Measurements from ENCODE around the gene SPOUT1.

Gene SPOUT1

DNA sequence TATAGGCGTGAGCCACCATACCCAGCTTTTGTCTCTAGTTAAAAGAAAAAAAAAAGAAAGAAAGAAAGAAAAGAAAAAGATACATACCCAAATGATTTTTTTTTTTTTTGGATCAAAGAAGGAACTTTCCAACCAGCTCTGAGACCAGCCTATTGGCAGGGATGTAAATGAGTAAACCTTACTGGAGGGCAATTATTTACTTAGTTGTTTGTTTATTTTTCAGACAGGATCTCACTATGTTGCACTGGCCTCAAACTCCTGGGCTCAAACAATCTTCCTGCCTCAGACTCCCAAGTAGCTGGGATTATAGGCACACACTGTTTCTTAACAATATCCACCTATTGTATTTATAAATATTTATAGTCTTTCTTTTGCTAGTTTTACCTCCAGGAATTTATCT lies 10.9 kb upstream of the SPOUT1 start:
- Histone ChIP-seq H3K4me3 (no peak overlapping the region), H3K27ac (no peak overlapping the region)

DNA sequence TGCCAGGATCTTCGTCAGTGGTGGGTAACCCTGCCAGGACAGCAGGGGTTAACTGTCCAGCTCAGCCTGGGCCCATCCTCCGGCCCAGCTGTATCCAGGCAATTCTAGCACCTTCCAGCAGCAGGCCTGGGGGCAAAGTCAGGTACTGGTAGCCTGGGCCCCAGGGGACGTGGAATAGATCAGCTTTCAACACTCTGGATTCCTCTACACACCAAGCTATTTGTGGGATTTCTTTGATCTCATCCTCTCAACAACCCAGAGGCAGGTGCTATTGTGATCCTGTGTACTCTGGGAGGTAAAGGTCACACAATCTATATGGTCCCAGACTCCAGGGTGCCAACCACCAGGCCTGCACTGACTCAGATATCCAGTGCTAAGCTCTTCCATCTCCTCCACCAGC lies 8.7 kb upstream of the SPOUT1 start:
- H3K27ac ChIP-seq, result no peak overlapping the region
- no peak overlapping the region for H3K4me3 ChIP-seq

DNA sequence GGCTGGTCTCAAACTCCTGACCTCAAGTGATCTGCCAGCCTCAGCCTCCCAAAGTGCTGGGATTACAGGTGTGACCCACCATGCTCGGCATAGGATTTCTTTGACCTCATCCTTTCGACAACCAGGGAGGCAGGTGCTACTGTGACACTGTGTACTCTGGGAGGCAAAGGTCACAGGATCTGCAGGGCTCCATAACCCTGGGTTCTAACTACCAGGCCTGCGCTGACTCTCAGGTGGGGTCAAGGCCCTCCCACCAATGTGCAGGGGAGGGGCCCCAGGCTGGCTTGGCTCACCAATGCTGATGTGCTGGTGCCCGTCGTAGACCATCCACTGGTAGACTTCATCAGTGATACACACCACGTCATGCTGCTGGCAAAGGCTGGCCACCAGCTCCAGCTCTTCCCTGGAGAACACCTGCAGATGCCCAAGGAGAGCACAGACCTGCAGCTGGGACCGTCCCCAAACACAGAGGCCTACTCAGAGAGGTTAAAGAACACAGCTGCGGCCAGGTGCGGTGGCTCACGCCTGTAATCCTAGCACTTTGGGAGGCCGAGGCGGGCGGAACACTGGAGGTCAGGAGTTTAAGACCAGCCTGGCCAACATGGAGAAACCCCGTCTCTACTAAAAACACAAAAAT lies 7.0 kb upstream of the SPOUT1 start:
- Histone ChIP-seq H3K4me3 (no peak overlapping the region), H3K27ac (no peak overlapping the region)

DNA sequence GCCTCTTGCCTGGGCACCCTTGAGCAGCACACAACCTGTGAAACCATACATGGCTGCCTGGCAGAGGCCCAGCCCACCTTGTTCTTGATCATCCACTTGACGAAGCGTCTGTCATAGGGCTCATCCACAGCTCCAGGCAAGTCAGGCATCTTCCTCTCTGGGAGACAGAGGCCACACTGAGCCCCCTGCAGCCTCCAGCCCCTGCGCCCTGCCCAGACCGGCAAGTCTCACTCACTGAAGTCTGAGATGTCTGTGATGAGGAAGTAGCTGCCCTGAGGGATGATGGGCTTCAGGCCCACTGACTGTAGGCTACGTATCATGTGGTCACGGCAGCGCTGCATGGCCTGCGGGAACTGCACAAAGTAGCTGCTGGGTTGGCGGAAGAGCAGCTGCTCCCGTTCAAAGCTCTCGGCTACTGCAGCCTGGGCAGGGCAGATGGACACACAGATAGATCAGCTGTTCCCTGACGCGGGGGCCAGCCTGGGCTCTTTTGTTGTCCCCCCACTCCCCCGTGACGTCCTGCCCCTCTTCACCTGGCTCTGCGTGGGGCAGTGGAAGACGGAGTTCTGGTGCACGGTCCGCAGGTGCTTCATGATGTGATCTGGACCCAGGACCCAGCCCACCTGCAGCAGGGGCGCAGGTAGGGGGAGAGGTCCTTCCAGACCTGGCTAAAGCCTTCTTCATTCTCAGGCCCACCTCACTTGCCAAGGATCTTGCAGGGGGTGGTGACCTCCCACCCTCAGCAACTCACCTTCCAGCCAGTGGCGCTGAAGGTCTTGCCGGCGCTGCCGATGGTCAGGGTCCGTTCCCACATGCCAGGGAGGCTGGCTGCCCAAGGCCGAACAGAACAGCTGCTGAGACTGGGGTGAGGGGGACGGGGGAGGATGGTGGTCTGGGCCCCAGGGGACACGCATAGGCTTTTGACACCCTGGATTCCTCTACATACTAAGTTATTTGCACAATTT lies 5.9 kb upstream of the SPOUT1 start:
- Histone ChIP-seq H3K27ac (no peak overlapping the region), H3K4me3 (no peak overlapping the region)

DNA sequence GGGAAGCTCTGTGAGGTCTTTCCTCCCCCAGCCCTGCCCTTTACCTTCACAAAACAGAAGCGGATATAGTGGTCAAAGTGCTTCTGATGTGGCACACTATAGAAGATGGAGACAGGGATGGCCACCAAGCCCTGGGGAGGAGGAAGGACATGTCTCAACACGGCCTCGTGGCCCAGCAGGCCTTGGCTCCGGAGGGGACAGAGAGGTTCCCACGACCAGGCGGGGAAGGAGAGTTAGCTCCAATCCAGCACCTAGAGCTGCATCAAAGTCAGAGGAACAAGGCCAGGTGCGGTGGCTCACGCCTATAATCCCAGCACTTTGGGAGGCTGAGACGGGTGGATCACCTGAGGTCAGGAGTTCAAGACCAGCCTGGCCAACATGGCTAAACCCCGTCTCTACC lies 4.1 kb upstream of the SPOUT1 start:
- Histone ChIP-seq H3K27ac (no peak overlapping the region), H3K4me3 (no peak overlapping the region)

DNA sequence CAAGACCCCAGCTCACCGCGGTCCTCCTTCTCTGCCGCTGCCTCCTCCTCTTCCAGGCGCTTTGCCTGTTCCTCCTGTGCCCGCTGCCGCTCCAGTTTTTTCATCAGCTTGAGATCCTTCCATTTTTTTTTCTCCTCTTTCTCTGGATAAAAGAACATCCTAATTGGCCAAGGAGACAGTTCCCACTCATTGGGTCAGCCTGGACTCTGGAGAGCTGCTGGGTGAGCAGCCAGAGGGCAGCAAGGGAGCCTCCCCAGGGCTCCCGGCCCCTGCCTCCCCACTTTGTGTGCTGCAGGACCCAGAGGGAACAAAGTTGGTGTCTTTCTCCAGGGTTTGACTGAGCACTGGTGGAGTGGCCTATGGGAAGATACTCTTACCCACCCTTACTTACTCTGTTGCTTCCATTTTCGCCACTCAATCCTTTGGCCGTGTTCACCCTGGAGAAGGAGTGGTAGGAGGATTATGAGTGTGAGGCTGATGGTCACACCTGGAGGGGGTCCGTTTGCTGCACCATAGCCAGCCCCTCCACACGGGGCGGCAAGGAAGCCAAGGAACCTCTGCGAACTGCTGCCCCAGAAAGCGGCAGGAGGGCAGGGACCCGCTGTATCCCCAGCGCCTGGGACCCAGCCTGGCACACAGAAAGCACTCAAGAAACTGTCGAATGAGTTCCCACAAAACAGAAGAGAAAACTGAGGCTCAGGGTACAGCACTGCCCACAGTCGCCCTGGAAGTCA lies 708 bp downstream of the SPOUT1 start:
- peak overlapping the region; percentile 16 to 96 (median 87) for H3K27ac ChIP-seq
- H3K4me3 ChIP-seq, result peak overlapping the region; percentile 73 to 98 (median 91)

DNA sequence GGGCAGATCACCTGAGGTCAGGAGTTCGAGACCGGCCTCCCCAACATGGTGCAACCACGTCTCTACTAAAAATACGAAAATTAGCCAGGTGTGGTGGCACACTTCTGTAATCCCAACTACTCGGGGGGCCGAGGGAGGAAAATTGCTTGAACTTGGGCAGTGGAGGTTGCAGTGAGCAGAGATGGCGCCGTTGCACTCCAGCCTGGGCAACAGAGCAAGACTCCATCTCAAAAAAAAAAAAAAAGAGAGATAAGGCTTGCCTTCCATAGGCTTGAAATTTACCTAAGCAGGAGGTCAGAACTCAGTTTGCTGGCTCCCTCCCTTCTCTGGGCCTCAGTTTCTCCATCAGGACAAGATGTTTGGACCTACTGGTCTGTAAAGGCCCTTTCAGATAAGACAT lies 1.3 kb downstream of the SPOUT1 start:
- Histone ChIP-seq H3K4me3 (no peak overlapping the region), H3K27ac (no peak overlapping the region)

DNA sequence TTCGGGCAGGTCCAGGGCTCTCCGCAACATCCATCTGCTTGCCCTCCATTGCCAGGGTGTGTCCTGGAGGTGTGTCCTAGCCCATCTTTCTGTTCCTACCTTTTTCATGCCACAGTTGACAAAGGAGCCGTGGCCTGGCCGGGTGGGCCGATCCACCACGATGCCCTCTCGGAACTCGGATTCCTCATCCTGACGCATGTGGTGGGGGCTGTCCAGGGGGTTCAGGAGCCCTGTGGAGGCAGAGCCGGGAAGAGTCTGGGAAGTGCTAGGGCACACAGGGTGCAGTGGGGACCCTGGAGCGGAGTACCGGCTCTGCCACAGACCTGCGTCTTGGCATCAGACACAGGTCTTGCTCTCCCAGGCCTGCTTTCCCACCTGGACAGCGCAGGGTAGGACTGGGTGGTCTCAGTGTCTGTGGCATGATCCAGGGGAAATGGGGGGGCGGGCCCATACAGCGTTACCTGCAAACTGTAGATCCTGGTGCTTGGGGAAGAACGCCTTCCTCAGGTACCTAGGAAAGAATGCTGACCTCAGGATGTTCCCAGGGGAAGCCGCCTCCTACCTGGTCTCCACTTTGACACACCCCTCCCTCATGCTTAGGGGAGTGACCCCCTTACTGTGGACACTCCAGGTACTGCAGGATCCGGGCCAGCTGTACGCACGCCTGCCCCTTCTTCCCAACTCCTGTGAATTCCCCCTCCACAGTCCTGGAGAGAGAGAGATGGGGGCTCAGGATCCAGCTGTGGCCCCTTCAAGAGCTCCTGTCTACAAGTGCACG lies 3.5 kb downstream of the SPOUT1 start:
- H3K27ac ChIP-seq, result no peak overlapping the region

DNA sequence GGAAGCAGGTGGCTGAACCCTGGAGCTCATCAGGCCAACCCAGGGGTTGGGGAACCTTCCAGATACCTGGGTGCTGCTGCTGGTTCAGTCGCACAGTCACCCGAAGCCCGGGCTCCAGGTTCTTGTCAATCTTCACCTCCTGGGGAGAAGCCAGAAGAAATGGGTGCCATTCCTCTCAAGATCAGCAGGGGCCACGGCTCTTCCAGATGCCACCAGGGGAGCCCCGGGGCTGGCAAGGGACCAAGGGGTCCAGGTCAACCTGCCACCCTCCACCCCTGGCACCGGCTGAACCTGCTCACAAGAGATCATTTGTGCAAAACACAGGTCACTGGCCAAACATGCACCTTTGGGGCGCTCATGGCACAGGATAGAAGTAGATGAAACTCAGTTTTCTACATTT lies 4.7 kb downstream of the SPOUT1 start:
- Histone ChIP-seq H3K4me3 (no peak overlapping the region), H3K27ac (no peak overlapping the region)

More for the DNA sequence above, 3.5 kb downstream of the SPOUT1 start:
- H3K4me3 ChIP-seq, result no peak overlapping the region

DNA sequence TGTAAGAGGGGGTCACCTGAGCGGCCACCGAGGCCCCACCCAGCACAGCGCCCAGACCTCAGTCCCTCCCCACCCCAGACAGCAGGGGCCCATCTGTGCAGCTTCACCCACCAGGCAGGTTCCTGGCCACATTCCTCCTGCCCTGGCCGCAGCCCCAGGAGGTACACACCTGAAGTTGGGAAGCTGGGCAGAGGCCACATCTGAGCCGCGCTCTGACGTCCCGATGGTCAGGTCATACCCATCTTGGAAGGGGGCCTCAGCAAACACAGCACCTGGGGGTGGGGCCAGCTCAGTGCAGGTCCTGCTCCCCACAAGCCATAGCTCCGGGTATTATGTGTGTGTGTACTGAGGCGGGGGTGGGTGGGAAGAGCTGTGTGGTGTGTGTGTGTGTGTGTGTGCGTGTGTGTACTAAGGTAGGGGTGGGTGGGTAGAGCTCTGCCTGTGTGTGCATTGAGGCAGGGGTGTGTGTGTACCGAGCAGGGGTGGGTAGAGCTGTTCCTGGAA lies 5.6 kb downstream of the SPOUT1 start:
- Histone ChIP-seq H3K27ac (no peak overlapping the region), H3K4me3 (no peak overlapping the region)

DNA sequence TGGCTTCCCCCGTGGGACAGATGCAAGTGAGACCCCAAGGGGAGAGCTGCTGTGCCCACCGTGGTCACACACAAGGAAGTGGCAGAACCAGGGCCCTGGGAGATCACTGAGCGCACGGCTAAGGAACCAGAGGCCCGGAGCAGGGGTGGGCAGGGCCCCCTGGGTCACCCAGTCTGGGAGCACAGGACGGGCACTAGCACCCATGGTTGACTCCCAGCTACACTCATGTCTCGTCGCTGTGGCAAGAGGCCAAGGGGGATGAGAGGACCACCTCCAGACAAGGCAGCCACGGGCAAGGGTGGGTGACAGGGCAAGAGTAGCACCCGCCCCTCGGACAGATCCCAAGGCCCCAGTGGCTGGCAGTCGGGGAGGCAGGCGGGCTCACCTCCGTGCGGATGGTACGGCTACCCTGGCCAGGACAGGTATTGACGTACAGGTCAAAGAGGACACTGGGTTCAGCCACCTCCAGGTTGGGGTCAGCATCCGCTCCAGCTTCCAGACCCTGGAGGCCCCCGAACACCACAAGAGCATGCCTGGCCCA lies 6.2 kb downstream of the SPOUT1 start:
- Histone ChIP-seq H3K27ac (no peak overlapping the region), H3K4me3 (no peak overlapping the region)

DNA sequence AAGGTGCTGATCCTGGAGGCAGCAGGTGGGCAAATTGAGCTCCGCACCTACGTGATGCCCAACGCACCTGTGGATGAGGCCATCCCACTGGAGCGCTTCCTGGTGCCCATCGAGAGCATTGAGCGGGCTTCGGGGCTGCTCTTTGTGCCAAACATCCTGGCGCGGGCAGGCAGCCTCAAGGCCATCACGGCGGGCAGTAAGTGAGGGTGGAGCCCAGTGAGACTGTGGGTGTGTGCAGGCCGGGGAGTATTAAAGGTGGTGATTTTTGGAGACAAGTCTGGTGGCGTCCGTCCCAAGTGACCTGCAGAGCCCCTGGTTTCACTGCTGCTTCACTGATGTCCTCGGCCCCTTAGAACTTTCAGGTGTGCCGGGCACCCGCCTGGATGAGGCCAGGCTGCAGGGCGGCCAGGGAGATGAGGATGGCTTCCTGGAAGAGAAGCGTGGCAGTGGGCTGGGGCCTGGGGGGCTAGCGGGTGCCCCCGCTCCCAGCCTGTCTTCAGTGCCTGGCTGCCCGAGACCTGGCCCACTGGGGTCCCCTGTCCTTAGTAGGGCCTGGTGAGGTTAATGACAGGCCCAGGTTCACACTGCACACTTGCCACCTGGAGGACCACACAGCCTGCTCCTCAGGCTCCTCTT lies 7.1 kb downstream of the SPOUT1 start:
- no peak overlapping the region for H3K4me3 ChIP-seq
- no peak overlapping the region for H3K27ac ChIP-seq

DNA sequence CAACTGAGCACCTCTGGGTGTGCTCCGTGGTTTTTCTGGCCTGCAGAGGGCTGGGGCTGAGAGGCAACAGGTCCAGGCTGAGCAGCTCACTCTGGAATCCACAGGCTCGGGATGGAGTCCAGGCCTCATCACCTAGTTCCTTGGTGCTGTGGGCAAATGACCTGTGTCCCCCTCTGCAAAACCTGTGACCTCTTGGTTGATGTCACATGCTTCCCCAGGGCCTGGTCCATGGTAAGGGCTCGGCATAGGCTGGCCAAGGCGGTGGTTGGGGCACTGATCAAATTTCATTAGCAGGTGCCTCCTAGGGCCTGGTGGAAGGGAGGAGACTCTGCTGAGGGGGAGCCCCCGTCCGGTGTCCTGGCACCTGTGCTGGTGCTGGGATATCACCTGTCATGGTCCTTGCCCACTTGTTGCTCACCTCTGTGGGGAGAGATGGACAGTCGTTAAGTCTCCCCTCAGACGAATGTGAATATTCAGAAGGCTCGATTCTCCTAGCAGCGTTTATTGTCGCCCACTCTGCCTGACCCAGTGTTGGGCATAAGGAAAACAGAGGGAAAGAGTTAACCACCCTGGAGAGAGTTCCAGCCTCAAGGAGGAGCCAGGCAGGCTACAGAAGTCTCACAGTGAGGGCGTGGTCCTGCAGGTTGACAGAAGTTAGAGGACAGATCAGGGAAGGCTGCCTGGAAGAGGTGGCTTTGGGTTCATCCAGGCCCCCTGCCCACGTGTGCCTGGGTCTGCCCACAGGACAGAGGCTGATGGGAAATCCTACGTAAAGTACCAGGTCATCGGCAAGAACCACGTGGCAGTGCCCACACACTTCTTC lies 7.8 kb downstream of the SPOUT1 start:
- Histone ChIP-seq H3K4me3 (no peak overlapping the region), H3K27ac (no peak overlapping the region)

DNA sequence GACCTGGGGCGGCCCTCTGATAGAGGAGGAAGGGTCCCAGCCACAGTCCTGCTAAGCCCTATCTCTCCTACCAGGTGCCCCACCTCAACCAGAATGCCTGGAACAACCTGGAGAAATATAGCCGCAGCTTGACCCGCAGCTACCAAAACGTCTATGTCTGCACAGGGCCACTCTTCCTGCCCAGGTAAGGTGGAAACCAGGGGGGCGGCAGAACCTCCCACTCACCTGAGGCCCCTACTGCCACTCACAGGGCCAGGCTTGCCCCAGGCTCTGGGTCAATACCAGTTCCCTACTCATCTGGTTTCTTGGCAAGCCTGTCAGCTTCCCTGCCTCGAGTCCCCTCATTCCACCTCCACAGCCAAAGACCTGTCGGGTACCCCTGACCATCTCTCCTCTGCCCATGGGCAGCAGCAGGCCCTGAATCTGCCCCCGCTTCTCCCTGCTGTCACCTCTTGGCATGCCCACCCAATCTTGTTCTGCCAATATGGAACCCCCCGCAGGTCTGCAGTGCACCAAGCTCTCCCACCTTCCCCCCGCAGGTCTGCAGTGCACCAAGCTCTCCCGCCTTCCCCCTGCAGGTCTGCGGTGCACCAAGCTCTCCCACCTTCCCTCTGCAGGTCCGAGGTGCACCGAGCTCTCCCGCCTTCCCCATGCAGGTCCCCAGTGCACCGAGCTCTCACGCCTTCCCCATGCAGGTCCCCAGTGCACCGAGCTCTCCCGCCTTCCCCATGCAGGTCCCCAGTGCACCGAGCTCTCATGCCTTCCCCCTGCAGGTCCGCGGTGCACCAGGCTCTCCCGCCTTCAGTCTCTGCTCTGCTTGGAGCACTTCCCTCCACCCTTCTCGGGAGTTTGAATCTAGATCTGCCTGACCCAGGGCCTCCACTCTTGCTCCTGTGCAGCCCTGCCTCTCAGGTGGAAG lies 8.7 kb downstream of the SPOUT1 start:
- Histone ChIP-seq H3K4me3 (no peak overlapping the region), H3K27ac (peak overlapping the region in 1 of 21 experiments; percentile 16)

DNA sequence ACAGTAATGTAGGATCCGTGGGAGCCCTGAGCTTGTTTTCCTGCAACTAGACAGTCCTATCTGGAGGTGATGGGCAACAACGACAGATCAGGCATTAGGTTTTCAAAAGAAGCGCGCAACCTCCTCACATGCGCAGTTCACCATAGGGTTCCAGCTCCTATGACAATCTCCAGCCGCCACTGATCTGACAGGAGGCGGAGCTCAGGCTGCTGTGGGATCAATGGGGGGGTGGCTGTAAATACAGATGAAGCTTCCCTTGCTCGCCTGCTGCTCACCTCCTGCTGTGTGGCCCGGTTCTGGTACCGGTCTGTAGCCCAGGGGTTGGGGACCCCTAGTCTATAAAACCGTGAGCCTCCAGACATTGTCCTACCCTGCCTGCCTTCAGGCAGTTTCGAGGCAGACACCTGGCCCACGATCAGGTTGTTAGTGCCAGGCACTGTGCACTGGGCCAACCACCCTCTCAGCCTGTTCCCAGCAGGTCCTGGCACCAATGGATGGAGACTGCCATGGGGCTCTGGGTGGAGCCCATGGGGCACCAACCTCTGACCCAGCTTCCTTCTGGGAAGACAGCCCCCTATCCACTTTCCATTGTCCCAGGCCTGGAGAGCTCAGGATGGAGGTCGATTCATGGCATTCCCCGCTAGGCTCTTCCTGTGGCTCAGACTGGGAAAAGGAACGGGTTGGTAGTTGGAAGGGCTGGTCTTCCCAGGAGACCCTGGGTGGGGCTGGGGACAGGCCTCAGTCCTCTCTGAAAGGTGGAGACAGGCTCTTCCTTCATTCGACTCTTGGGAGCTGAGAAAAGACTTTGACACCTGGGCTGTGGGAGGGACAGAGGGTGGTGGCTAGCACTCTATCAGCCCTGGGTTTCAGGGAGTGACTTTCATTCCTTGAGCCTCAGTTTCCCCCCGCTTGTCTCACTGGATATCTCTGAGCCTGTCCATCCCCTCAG lies 9.6 kb downstream of the SPOUT1 start:
- Histone ChIP-seq H3K4me3 (peak overlapping the region in 1 of 7 experiments; percentile 61), H3K27ac (peak overlapping the region in 3 of 21 experiments; percentile 16 to 51 (median 34))
